HUES6 (cell line): ENCODE measurements around the gene CRABP2.

Experiments used
- H3K27ac ChIP-seq: 2 replicates; pipeline ENCODE4 v1.7.0; 2013; ENCODE audit warnings: low read depth, mild to moderate bottlenecking, low read length, inconsistent platforms
- H3K27me3 ChIP-seq: 2 replicates; pipeline ENCODE4 v1.6.1; 2013; ENCODE audit warnings: low read length; ENCODE audit not compliant: control insufficient read depth, insufficient read depth
- H3K36me3 ChIP-seq: 2 replicates; pipeline ENCODE4 v1.6.1; 2013; ENCODE audit warnings: low read length; ENCODE audit not compliant: control insufficient read depth, insufficient read depth
- H3K4me1 ChIP-seq: 2 replicates; pipeline ENCODE4 v1.6.1; 2013; ENCODE audit warnings: low read length; ENCODE audit not compliant: control insufficient read depth, insufficient read depth
- H3K4me3 ChIP-seq: 2 replicates; pipeline ENCODE4 v1.5.1; 2013; ENCODE audit warnings: low read depth, low read length
- H3K9ac ChIP-seq: one replicate; pipeline ENCODE4 v1.6.1; 2013; ENCODE audit warnings: mild to moderate bottlenecking, low read length
- H3K9me3 ChIP-seq: 2 replicates; pipeline ENCODE4 v1.6.1; 2013; ENCODE audit warnings: low read depth, low read length; ENCODE audit not compliant: control insufficient read depth, insufficient read depth

The CRABP2 gene

GRCh38 chr1:156740741-156741480, 35.5 kb upstream of the CRABP2 start, which contains the start of gene MRPL24:
Gene MRPL24 (minus strand): TSS chr1:156741088. CDS start chr1:156738704, 2,384 bp downstream.
- Histone ChIP-seq H3K9me3 (no peaks in the 10 kb centered on the region), H3K36me3 (peaks cover 48% of the 10 kb centered on the region), H3K27ac (peak within 1 kb of the TSS; percentile 37), H3K9ac (peak within 1 kb of the TSS; percentile 78), H3K4me3 (peak within 1 kb of the TSS; percentile 76), H3K27me3 (no peaks in the 10 kb centered on the region), H3K4me1 (peaks cover 22% of the 10 kb centered on the region)

- peaks cover 48% of the 10 kb centered on the region for H3K36me3 ChIP-seq
- H3K9ac ChIP-seq, result peak overlapping the region; percentile 78
- no peak overlapping the region for H3K27ac ChIP-seq
- no peaks in the 10 kb centered on the region for H3K27me3 ChIP-seq
- H3K4me3 ChIP-seq, result peak overlapping the region; percentile 76
- H3K4me1 ChIP-seq, result peaks cover 16% of the 10 kb centered on the region
- H3K9me3 ChIP-seq, result no peaks in the 10 kb centered on the region
Observed at GRCh38 chr1:156740237-156740740, 34.9 kb upstream of the CRABP2 start.

- Histone ChIP-seq H3K27me3 (no peaks in the 10 kb centered on the region), H3K4me3 (no peak overlapping the region), H3K36me3 (peaks cover 41% of the 10 kb centered on the region), H3K4me1 (peaks cover 10% of the 10 kb centered on the region), H3K27ac (no peak overlapping the region), H3K9me3 (no peaks in the 10 kb centered on the region), H3K9ac (no peak overlapping the region)
Observed at GRCh38 chr1:156738916-156739315, 33.5 kb upstream of the CRABP2 start.

- Histone ChIP-seq H3K36me3 (peaks cover 38% of the 10 kb centered on the region), H3K4me1 (peaks cover 10% of the 10 kb centered on the region), H3K27me3 (no peaks in the 10 kb centered on the region), H3K4me3 (no peak overlapping the region), H3K27ac (no peak overlapping the region), H3K9ac (no peak overlapping the region), H3K9me3 (no peaks in the 10 kb centered on the region)
Observed at GRCh38 chr1:156738407-156738806, 33.0 kb upstream of the CRABP2 start.

- H3K27ac ChIP-seq, result no peak overlapping the region
- H3K9me3 ChIP-seq, result no peaks in the 10 kb centered on the region
- H3K36me3 ChIP-seq, result peaks cover 32% of the 10 kb centered on the region
- H3K9ac ChIP-seq, result peak overlapping the region; percentile 13
- H3K27me3 ChIP-seq, result no peaks in the 10 kb centered on the region
- no peak overlapping the region for H3K4me3 ChIP-seq
- H3K4me1 ChIP-seq, result peaks cover 5% of the 10 kb centered on the region; the same call in 1 of the 2 replicates
Observed at GRCh38 chr1:156733989-156734584, 28.7 kb upstream of the CRABP2 start.

- Histone ChIP-seq H3K36me3 (peaks cover 19% of the 10 kb centered on the region), H3K27ac (peak within 1 kb of the TSS; percentile 37; the same call in 1 of the 2 replicates), H3K9me3 (no peaks in the 10 kb centered on the region), H3K4me3 (peak within 1 kb of the TSS; percentile 94), H3K27me3 (no peaks in the 10 kb centered on the region), H3K9ac (peak within 1 kb of the TSS; percentile 89), H3K4me1 (peaks cover 20% of the 10 kb centered on the region)
Observed at GRCh38 chr1:156728599-156729462, 23.4 kb upstream of the CRABP2 start, which contains the start of gene ISG20L2. Gene ISG20L2 (minus strand): TSS chr1:156728766. CDS start chr1:156727652, 1,114 bp downstream.

- H3K4me1 ChIP-seq, result peaks cover 20% of the 10 kb centered on the region
Observed at GRCh38 chr1:156727926-156728598, 22.7 kb upstream of the CRABP2 start, which contains the start of gene METTL25B. Gene METTL25B (plus strand): TSS chr1:156728469. CDS start chr1:156729105, 636 bp downstream.

GRCh38 chr1:156727492-156727891, 22.1 kb upstream of the CRABP2 start:
- Histone ChIP-seq H3K4me1 (peaks cover 20% of the 10 kb centered on the region), H3K27ac (peak overlapping the region; percentile 14; the same call in 1 of the 2 replicates)

More at GRCh38 chr1:156727926-156728598, 22.7 kb upstream of the CRABP2 start, which contains the start of gene METTL25B:
- Histone ChIP-seq H3K27me3 (no peaks in the 10 kb centered on the region), H3K36me3 (peaks cover 26% of the 10 kb centered on the region), H3K4me3 (peak within 1 kb of the TSS; percentile 94), H3K9me3 (no peaks in the 10 kb centered on the region), H3K9ac (peak within 1 kb of the TSS; percentile 89), H3K27ac (peak within 1 kb of the TSS; percentile 37; the same call in 1 of the 2 replicates)

GRCh38 chr1:156726549-156727226, 21.3 kb upstream of the CRABP2 start:
- no peak overlapping the region for H3K9ac ChIP-seq
- no peak overlapping the region for H3K27ac ChIP-seq
- peaks cover 20% of the 10 kb centered on the region for H3K4me1 ChIP-seq
- H3K9me3 ChIP-seq, result no peaks in the 10 kb centered on the region
- peaks cover 36% of the 10 kb centered on the region for H3K36me3 ChIP-seq
- H3K27me3 ChIP-seq, result no peaks in the 10 kb centered on the region
- H3K4me3 ChIP-seq, result peak overlapping the region; percentile 94

More at GRCh38 chr1:156727492-156727891, 22.1 kb upstream of the CRABP2 start:
- no peaks in the 10 kb centered on the region for H3K9me3 ChIP-seq
- peak overlapping the region; percentile 94 for H3K4me3 ChIP-seq
- H3K36me3 ChIP-seq, result peaks cover 31% of the 10 kb centered on the region
- no peaks in the 10 kb centered on the region for H3K27me3 ChIP-seq
- peak overlapping the region; percentile 85 for H3K9ac ChIP-seq
